ENCODE measurements around the gene GRAMD4.

Gene GRAMD4, protein sequence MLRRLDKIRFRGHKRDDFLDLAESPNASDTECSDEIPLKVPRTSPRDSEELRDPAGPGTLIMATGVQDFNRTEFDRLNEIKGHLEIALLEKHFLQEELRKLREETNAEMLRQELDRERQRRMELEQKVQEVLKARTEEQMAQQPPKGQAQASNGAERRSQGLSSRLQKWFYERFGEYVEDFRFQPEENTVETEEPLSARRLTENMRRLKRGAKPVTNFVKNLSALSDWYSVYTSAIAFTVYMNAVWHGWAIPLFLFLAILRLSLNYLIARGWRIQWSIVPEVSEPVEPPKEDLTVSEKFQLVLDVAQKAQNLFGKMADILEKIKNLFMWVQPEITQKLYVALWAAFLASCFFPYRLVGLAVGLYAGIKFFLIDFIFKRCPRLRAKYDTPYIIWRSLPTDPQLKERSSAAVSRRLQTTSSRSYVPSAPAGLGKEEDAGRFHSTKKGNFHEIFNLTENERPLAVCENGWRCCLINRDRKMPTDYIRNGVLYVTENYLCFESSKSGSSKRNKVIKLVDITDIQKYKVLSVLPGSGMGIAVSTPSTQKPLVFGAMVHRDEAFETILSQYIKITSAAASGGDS

DNA sequence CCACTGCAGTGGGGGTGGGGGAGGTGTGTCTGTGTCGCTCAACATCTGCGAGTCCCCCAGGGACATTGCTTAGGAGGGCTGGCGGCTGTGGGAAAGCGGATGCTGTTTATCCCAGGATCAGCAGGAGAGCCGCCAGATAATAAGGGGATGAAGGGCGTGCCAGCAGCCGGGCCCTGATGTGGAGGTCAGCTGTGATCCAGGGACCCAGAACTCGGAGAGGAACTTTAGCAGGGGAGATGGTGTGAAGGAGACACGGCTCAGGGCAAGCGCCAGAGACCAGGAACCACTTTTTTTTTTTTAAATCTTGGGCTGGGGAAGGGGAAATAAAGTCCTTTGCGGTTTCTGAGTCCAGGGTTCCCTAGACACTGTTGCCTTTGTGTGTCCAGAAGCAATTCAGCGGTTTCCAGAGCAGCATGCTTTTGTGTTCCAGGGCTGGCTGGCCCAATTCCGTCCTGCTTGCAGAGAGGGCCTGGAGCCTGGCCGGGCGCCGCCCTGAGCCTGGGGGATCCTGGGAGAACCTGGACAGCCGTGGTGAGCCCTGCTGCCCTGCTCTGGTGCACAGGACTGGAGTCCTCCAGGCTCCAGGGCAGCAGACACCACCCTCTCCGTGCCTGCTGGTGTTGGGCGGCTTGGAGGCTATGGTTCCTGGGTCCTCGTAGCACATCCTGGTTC is at the start of gene GRAMD4:
GRAMD4 (plus strand) TSS at position 557 of the 672 bp plus-strand sequence. CDS start 6,414 bp downstream, outside the sequence.
- Histone ChIP-seq H3K36me3 (ENCODE audit: control insufficient read depth, insufficient read depth, low read length) (no peaks in the 10 kb centered on the region), H3K9ac (ENCODE audit: low read length) (peak within 1 kb of the TSS; percentile 7), H3K4me1 (ENCODE audit: control insufficient read depth, insufficient read depth, low read length) (peaks cover 7% of the 10 kb centered on the region; the same call in 1 of the 2 replicates), H3K4me3 (ENCODE audit: low read depth, low read length) (no peak within 1 kb of the TSS), H3K27me3 (ENCODE audit: control insufficient read depth, insufficient read depth, low read length) (no peaks in the 10 kb centered on the region), H3K27ac (ENCODE audit: low read depth, low read length) (no peak within 1 kb of the TSS), H3K9me3 (ENCODE audit: control insufficient read depth, insufficient read depth, low read depth, low read length) (no peaks in the 10 kb centered on the region)

DNA sequence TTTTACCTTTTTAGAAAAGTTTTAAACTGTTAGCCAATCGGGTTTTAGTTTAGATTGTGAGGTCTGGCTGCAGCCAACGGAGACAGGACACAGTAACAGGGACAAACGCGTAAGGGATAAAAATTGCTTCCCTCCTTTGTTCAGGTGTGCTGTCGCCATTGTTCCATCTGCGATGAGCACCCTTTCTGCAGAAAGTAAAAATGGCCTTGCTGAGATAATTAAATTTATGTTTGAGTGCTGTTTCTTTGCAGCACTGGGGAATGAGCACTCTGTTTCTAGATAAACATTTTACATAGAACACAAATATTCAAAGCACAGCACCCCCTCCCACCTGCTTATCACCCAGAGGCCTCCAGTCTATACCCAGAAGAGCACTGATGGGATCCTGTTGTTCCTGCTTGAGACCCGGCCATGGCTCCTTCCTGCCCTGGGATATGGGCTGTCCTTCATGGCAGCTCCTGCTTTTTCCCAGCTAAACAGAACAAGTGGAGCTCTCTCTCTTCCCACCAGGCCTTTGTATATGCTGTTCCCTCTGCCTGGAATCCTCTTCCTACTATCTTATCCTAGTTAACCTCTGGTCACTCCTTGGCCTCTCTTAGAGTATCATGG is 48.4 kb upstream of the GRAMD4 start:
- Histone ChIP-seq H3K4me3 (ENCODE audit: low read depth, low read length) (no peak overlapping the region), H3K27me3 (ENCODE audit: control insufficient read depth, insufficient read depth, low read length) (no peaks in the 10 kb centered on the region; the same call in 1 of the 2 replicates), H3K4me1 (ENCODE audit: control insufficient read depth, insufficient read depth, low read length) (peaks cover 20% of the 10 kb centered on the region), H3K27ac (ENCODE audit: low read depth, low read length) (no peak overlapping the region), H3K9me3 (ENCODE audit: control insufficient read depth, insufficient read depth, low read depth, low read length) (peaks cover 10% of the 10 kb centered on the region), H3K9ac (ENCODE audit: low read length) (no peak overlapping the region), H3K36me3 (ENCODE audit: control insufficient read depth, insufficient read depth, low read length) (no peaks in the 10 kb centered on the region)

DNA sequence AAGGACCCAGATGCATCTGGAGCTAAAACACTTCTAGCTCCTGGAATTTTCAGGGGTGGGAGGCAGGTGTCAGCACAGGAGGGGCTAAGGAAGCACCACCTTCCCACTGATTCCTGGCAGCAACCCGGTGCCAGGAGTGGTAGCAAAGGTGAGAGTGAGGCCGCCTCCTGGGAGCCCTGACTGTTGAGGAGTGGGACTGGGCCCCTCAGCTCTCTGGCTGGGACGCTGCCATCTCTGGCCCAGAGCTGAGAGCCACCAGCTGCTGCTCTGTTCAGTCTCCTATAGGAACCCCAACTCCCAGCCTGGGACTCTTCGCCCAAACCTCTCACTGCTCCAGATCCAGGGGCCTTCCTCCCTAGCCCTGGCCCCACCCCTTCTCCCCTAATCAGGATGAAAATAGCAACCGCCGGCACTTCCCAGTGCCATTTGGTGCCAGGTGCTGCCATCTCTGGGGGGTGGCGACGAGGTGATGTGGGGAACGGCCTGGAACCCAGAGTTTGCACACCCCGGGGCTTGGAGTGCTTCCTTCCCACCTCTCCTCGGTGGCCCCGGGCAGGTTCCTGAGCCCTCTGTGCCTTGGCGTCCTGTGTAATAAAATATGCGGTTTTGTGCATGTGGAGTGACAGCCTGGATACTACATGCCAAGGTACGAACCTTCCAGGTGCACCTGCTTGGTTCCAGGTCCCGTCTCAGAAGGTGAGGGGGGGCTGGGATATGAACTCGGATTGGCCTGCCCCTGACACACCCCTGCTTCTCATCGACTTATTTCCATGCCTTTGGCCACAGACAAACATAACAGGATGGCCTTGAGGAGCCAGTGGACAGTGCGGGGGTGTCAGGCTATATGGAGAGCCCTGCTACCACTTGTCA is 47.0 kb upstream of the GRAMD4 start:
- no peak overlapping the region for H3K4me3 ChIP-seq (ENCODE audit: low read depth, low read length)
- no peaks in the 10 kb centered on the region for H3K36me3 ChIP-seq (ENCODE audit: control insufficient read depth, insufficient read depth, low read length)
- peaks cover 25% of the 10 kb centered on the region for H3K4me1 ChIP-seq (ENCODE audit: control insufficient read depth, insufficient read depth, low read length)
- H3K27ac ChIP-seq (ENCODE audit: low read depth, low read length), result no peak overlapping the region
- no peak overlapping the region for H3K9ac ChIP-seq (ENCODE audit: low read length)
- peaks cover 7% of the 10 kb centered on the region for H3K27me3 ChIP-seq (ENCODE audit: control insufficient read depth, insufficient read depth, low read length)
- peaks cover 10% of the 10 kb centered on the region for H3K9me3 ChIP-seq (ENCODE audit: control insufficient read depth, insufficient read depth, low read depth, low read length)

DNA sequence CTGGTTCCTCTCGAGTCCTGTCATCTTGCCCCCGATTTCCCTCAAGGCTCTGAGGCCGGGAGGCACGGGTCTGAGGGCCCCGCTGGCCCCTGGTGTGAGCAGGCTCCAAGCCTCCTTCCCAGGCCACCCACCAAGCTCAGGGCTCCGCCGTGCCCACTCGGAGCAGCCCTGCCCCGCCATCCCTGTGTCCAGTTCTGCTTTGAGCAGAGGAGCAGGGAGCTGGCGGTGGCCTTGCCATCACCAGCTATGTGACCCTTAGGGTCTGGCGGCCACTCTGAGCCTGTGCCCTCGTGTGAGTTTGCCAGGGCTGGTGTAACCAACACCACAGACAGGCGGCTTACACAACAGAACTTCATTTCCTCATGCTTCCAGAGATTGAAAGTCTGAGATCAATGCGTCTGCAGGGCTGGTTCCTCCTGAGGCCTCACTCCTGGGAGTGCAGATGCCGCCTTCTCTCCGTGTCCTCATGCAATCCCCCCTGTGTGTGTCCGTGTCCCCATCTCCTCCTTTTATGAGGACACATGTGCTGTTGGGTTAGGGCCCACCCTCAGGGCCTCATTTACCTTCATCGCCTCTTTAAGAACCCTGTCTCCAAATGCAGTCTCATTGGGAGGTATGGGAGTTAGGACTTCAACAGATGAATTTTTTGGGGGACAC is 46.3 kb upstream of the GRAMD4 start:
- Histone ChIP-seq H3K36me3 (ENCODE audit: control insufficient read depth, insufficient read depth, low read length) (no peaks in the 10 kb centered on the region), H3K27ac (ENCODE audit: low read depth, low read length) (no peak overlapping the region), H3K4me3 (ENCODE audit: low read depth, low read length) (no peak overlapping the region), H3K27me3 (ENCODE audit: control insufficient read depth, insufficient read depth, low read length) (peaks cover 8% of the 10 kb centered on the region), H3K4me1 (ENCODE audit: control insufficient read depth, insufficient read depth, low read length) (peaks cover 32% of the 10 kb centered on the region), H3K9me3 (ENCODE audit: control insufficient read depth, insufficient read depth, low read depth, low read length) (peaks cover 10% of the 10 kb centered on the region), H3K9ac (ENCODE audit: low read length) (no peak overlapping the region)

DNA sequence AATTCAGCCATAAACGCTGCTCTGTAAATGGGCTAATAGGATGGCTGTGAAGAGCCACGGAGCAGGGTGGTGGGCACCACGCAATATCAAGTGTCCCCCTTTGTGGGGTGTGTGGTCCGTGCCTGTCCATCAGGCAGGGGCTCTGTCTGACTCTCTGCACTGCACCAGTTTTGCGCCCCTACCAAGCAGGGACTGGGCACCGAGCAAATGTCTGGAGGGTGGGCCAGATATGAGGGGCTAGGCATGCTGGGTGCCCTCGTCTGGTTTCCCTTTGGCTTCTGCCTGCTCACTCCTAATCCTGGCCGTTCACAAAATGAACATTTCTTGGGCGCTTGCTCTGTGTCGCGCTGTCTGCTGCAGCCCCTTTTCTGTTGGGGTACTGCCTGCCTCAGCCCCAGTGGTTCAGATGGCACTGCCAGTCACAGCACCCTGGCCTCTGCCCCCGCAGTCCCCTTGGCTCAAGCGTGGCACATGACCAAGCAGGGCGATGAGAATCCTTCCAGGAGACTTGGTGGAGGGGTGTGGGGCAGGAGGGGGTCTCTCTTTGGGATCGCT is 45.7 kb upstream of the GRAMD4 start:
- Histone ChIP-seq H3K4me3 (ENCODE audit: low read depth, low read length) (no peak overlapping the region), H3K27me3 (ENCODE audit: control insufficient read depth, insufficient read depth, low read length) (peaks cover 8% of the 10 kb centered on the region), H3K9ac (ENCODE audit: low read length) (no peak overlapping the region), H3K9me3 (ENCODE audit: control insufficient read depth, insufficient read depth, low read depth, low read length) (peaks cover 10% of the 10 kb centered on the region), H3K36me3 (ENCODE audit: control insufficient read depth, insufficient read depth, low read length) (no peaks in the 10 kb centered on the region), H3K4me1 (ENCODE audit: control insufficient read depth, insufficient read depth, low read length) (peaks cover 38% of the 10 kb centered on the region), H3K27ac (ENCODE audit: low read depth, low read length) (no peak overlapping the region)

DNA sequence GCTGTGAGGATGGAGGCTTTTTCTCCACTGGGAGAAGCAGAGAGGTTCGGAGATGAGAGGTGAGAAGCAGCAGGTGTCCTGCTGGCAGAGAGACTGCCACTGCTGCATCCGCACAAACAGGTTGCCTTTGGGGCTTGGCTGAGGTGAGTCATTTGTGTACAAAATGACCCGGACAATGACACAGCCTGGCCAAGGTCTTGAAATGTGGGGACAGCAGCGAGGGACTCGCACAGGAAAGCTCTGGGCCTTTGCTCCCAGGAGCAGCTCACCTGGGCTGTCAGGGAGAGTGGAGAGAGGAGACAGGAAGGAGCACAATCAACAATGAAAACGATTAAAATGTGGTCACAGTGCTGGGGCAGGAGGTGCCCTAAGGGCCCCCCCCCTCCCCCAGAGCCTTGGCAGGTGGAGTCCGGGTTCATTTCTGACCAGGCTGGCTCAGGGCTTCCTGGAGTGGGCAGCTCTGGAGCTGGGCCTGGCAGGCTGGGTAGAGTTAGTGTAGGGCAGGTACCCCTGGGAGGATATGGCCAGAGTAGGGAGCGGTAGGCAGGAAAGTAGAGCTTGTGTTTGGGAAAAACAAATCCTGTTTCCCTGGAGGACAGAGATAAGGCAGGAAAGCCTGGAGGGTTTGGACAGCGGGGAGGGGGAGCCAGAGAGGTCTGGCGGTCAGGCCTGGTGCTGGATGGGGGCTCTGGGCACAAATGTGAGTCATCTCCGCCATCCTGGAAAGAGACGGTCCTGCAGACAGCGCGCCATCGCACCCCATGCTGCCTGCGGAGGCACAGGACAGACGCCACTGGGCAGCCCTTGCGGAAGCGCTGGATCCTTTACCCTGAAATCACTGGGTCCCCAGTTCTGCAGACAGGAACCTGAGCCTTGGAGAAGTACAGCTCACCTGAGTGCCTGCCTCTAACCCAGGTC is 44.9 kb upstream of the GRAMD4 start:
- Histone ChIP-seq H3K4me3 (ENCODE audit: low read depth, low read length) (peak overlapping the region; percentile 59; the same call in 1 of the 2 replicates), H3K27ac (ENCODE audit: low read depth, low read length) (no peak overlapping the region; the same call in 1 of the 2 replicates), H3K9me3 (ENCODE audit: control insufficient read depth, insufficient read depth, low read depth, low read length) (peaks cover 10% of the 10 kb centered on the region), H3K4me1 (ENCODE audit: control insufficient read depth, insufficient read depth, low read length) (peaks cover 43% of the 10 kb centered on the region), H3K9ac (ENCODE audit: low read length) (peak overlapping the region; percentile 40), H3K36me3 (ENCODE audit: control insufficient read depth, insufficient read depth, low read length) (no peaks in the 10 kb centered on the region), H3K27me3 (ENCODE audit: control insufficient read depth, insufficient read depth, low read length) (peaks cover 8% of the 10 kb centered on the region)

DNA sequence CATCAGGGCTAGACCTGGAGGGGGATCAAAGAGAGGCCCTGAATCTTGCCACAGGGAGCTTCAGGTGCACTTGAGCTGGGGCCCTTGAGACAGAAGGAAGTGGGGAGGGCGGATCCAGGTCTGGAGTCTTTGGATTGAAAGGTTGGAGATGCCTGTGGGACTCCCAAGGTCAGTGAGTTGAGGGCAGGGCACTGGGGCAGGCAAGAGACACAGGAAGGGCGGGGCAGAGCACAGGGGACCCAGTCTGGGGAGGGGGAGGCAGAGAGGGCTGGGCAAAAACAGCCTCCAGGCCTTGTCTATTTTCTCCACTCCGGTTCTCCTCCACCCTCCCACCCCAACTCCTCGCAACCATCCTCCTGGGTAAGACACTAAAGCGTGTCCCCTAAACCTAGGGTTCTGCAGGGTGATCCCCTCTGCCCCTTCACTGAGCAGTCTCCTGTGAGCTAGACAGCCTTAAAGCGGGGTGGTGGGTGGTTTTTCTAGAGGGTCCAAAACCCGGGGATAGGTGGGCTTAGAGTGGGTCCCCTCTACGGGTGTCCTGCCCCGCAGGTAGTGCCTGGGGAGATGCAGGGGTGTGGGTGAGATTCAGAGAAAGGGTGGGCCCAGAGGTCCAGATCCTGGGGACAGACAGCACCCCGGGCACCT is 44.2 kb upstream of the GRAMD4 start:
- peaks cover 10% of the 10 kb centered on the region for H3K9me3 ChIP-seq (ENCODE audit: control insufficient read depth, insufficient read depth, low read depth, low read length)
- peak overlapping the region; percentile 27 for H3K9ac ChIP-seq (ENCODE audit: low read length)
- no peak overlapping the region for H3K27ac ChIP-seq (ENCODE audit: low read depth, low read length)
- peaks cover 8% of the 10 kb centered on the region for H3K27me3 ChIP-seq (ENCODE audit: control insufficient read depth, insufficient read depth, low read length)
- H3K4me3 ChIP-seq (ENCODE audit: low read depth, low read length), result peak overlapping the region; percentile 59
- H3K4me1 ChIP-seq (ENCODE audit: control insufficient read depth, insufficient read depth, low read length), result peaks cover 45% of the 10 kb centered on the region
- H3K36me3 ChIP-seq (ENCODE audit: control insufficient read depth, insufficient read depth, low read length), result no peaks in the 10 kb centered on the region

DNA sequence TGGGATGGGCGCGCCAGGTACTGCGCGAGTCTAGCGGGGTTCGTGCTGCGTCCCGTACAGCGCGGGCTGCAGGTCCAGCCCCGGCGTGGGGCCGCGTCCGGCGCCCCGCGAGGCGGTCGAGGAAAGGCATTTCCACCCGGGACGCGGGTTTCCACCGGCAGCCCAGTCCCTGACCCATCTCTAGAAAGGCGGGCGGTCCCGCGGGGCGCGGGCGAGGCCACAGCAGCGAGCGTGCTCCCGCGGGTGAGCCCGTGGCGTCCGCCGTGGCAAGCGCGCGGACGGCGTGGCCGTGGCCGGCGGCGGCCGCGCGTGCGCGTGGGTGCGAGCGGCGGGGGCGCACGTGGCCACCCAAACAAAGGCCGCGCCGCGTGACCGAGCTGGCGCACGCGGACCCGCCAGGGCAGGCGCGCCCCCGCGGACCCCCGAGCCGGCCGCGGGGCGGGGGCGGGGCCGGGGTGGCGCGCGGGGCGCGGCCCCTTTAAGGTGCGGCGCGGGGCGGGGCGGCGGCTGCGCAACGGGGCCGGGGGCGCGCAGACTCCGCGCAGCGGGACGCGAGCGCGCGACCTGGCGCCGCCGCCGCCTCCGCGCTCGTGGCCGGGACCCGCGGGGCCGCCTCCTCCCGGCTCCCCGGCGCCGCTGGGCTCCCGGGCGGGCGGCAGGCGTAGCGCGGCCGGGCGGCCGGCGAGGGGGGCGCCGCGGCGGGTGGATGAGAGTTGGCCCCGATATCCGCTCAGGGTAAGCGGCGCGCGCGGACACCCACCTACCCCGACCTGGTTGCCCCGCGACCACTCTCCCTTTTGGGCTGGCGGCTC is 43.4 kb upstream of the GRAMD4 start:
- H3K27ac ChIP-seq (ENCODE audit: low read depth, low read length), result no peak overlapping the region
- H3K36me3 ChIP-seq (ENCODE audit: control insufficient read depth, insufficient read depth, low read length), result no peaks in the 10 kb centered on the region
- peaks cover 8% of the 10 kb centered on the region for H3K27me3 ChIP-seq (ENCODE audit: control insufficient read depth, insufficient read depth, low read length)
- peaks cover 5% of the 10 kb centered on the region for H3K9me3 ChIP-seq (ENCODE audit: control insufficient read depth, insufficient read depth, low read depth, low read length)
- H3K4me3 ChIP-seq (ENCODE audit: low read depth, low read length), result peak overlapping the region; percentile 80
- H3K9ac ChIP-seq (ENCODE audit: low read length), result peak overlapping the region; percentile 39
- H3K4me1 ChIP-seq (ENCODE audit: control insufficient read depth, insufficient read depth, low read length), result peaks cover 52% of the 10 kb centered on the region
